HL-60/S4 treated with retinoic acid at 250 ng/mL for 4 days and 3 days (cell line): ENCODE measurements around the gene SERPINE2.

Experiments
- in situ Hi-C: fragments of 300-500 bp; cut with MboI; formaldehyde crosslinking; loops from 2 replicates; pipeline ENCODE4 v1.7.0; 2022; ENCODE audit warnings: low sequenced_read_pairs

The SERPINE2 gene

DNA sequence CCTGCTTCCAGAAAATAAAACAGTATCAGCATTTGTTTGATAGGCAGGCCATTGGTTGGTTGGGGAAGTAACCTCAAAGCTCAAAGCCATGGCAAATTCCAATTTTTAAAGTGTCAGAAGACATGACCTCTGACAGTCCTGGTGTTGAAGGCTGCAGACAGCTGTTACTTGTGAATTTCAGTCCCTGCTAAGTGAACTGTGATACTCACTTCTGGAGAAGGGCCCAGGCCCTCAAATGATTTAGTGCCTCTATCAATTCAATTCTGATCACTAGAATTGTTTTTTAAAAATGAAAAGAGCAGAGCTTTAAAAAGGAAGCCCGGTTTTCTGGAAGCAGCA lies 58.7 kb downstream of the SERPINE2 start:
- in situ Hi-C loops = loop anchor here (10.0 kb wide), 1 partner anchor 664 kb away; no protein-coding TSS in a partner anchor

DNA sequence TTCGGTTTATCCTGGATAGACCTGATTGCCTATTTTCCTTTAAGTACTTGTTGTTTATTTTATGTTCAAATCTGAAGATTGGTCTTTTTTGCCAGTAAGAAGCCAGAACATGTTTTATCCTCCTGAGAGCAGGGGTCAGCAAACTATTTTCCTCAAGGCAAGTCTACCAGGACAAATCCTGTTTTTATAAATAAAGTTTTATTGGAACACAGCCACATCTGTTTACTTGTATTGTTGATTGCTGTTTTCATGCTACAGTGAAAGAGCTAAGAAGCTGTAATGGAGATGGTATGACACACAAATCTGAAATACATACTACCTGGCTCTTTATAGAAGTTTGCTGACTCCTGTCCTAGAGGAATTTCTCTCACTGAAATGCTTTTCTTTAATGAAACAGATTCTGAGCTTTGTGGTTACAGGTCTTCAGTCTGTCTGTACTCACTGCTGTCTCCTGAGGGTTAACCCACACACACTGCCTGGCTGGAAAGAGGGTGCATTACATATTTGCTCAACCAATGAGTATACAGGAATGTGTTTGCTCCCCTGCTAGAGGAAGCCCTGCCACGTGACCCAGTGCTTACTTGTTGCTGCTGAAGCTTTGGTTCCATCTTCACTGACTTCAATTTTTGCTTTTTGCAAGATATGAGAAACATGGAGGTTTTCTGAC lies 59.2 kb downstream of the SERPINE2 start:
- in situ Hi-C loops = loop anchor here (10.0 kb wide), 1 partner anchor 665 kb away; no protein-coding TSS in a partner anchor

DNA sequence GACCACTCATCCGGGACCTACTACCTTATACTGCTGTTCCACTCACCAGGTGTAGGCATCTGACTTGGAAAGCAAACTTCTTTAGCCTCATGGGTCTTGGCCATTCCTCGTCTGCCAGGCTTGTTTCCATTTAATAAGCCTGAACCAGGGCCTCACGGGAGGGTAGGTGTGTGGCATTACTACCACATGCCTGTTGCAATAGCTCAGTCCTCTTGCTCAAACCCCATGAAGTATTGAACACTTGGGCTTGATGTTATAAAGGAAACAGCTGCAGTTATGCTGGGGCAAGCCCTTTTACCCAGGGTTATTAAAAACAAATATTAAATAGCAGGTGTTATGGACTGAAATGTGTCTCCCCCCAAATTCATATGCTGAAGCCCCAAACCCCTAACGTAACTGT lies 60.6 kb downstream of the SERPINE2 start:
- in situ Hi-C loops = no loop called here

DNA sequence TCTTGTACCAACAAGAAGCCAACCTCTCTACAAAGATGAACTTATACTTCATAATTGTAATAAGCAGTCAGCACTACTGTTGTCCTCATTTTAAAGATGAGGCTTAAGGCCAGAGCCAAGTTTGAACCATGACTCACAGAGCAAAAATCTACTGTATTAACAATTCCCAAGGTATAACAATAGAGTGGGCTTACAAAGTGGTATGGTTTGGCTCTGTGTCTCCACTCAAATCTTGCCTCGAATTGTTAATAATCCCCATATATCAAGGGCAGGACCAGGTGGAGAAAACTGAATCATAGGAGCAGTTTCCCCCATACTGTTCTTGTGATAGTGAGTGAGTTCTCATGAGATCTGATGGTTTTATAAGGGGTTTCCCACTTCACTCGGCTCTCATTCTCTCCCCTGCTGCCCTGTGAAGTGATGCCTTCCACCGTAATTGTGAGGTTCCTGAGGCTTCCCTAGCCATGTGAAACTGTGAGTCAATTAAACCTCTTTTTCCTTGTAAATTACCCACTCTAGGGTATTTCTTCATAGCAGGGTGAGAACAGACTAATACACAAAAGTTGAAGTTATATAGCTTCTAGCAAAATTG lies 62.4 kb downstream of the SERPINE2 start:
- in situ Hi-C loops = no loop called here

DNA sequence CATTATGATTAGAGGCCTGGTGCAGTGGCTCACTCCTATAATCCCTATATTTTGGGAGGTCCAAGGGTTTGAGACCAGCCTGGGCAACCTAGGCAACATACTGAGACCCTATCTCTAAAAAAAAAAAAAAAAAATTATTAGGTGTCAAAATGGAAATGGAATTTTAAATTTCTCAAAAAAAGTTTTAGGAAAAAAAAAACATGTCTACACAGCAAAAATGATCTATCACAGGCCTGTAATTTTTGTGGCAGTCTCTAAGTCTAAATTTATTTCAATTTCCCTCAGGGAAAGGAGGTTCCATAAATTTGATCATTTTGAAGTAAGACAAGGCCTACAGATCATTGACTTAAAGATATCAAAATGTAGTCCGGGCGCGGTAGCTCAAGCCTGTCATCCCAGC lies 65.5 kb downstream of the SERPINE2 start:
- in situ Hi-C loops = no loop called here

DNA sequence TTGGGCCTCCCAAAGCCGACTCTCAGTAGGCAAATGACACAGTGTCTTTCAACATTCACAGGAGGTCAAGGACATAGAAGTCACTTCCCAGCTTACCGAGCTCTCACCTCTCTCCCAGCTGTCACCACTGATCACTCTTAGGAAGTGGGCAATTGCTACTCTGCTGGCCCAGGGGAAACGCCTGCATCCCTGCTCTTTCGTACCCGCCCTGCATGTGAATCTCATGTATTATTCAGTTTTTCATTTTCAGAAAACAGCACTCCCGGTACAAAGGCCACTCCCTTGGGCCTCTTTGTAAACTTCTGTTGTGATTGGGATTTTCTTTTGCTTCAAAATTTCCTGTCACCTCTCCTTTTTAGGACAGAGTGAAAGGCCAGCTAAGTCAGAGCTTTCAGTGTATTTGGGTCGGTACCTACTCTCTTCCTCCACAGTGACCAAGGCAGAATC lies 66.4 kb downstream of the SERPINE2 start:
- in situ Hi-C loops = no loop called here

DNA sequence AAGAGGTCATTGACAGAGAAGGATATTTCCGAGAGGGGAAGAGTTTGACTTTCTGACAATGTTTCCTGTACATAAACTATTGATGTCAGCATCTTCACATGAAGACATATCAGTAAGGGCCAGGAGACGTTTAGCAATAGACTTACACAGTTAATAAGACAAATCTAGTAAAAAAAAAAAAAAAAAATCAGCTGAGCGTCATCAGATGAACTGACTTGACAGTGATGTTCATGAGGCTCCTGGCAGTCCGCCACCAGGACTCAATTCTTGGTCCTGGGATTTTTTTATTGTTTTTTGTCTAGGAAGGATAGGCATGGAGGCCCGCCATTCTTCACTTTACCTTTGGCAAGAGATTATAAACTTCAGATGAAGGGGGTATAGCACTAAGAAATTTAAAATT lies 67.4 kb downstream of the SERPINE2 start:
- in situ Hi-C loops = no loop called here

DNA sequence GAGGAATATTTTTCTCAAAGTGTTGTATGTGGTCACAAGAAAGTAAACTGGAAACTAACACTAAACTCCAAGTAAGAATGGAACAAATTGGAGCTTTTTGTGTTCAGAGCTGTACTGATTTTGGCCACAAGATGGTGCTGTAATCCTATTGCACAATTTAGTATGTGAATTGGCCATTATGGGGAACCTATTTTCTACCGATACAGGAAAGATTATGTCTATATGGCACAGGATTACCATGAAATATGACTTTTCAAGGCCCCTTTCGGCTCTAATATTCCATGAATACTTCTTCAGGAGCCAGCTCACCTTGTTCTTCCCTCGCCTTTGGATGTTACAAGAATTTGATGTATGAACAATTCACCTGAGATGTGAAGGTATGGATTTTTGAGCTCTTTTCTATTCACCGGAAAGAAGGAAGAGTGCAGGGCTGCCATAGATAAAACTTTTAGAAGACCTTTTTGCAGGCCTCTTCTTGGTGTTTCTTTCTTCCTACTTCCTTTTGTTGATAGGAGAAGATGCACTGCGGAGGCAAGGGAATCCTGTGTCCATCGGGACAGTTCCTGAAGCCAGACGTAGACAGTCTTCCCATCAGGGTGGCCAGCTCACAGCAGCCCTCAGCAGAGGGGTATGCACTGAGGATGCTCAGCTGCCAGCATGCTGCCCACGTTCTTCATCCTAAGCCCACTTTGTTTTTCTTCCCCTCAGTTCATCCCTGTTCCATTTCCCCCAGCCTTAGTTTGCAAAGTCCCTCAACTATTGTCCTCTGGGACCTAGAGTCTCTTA lies 68.5 kb downstream of the SERPINE2 start:
- in situ Hi-C loops = no loop called here

DNA sequence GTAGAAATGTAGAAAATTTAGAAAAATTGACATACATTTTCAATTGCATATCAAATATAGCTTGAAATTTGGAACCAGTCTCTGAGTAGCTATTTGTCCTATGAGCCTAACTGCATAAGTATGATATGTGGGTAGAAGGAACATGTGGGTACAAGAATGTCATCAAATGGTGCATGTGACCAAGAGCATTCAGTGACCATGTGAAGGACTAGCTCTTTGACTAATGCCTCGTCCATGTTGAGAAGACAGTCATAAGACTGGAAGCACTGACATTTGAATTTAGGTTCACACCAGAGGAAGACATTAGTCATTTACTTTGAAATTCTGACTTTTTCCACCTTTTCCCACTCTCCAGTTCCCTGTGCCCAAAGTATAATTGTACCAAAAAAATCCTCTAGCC lies 69.2 kb downstream of the SERPINE2 start:
- in situ Hi-C loops = no loop called here

DNA sequence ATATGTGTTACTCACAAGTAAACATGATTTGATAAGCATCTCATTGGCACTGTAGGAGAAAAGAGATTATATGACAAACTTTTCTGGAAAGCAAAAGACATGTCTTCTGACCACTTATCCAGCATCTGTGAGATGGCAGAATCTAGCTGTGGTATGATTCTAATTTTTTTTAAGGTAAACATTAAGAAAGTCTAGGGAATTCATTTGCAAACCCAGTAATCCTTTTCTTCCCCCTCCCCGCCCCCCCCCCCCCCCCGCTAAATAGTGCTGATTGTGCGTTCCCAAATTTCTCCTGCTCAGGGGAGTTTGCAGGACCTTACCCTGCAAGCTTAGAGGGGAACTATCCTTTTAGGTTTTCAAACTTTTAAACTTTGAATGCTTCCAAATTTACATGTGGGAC lies 69.8 kb downstream of the SERPINE2 start:
- in situ Hi-C loops = no loop called here

DNA sequence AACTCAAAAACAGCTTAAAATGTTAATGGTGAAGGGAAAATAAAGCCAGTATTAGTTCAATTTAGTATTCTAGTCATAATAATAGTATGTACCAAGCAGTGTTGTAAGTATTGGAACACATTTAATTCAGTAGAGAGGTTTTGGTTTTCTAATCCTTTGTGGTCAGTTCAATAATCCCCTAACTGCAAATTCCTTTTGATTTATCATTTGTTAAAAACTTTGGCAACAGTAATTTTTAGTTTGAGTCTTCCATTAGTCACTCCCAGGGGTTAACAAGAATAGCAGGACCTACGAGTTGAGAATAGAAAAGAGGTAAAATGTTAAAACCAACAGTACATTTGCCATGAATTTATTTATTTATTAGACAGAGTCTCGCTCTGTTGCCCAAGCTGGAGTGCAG lies 71.1 kb downstream of the SERPINE2 start:
- in situ Hi-C loops = no loop called here

DNA sequence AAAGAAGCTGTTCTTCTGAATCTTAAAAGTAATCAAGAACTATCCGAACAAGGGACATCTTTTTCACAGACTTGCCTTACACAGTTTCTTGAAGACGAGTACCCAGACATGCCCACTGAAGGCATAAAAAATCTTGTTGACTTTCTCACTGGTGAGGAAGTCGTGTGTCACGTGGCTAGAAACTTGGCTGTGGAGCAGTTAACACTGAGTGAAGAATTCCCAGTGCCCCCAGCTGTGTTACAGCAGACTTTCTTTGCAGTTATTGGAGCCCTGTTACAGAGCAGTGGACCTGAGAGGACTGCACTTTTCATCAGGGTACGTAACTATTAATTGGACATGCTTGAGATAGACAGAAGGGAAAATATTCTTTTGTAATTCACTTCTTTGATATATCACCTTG lies 79.4 kb downstream of the SERPINE2 start:
- in situ Hi-C loops = no loop called here

DNA sequence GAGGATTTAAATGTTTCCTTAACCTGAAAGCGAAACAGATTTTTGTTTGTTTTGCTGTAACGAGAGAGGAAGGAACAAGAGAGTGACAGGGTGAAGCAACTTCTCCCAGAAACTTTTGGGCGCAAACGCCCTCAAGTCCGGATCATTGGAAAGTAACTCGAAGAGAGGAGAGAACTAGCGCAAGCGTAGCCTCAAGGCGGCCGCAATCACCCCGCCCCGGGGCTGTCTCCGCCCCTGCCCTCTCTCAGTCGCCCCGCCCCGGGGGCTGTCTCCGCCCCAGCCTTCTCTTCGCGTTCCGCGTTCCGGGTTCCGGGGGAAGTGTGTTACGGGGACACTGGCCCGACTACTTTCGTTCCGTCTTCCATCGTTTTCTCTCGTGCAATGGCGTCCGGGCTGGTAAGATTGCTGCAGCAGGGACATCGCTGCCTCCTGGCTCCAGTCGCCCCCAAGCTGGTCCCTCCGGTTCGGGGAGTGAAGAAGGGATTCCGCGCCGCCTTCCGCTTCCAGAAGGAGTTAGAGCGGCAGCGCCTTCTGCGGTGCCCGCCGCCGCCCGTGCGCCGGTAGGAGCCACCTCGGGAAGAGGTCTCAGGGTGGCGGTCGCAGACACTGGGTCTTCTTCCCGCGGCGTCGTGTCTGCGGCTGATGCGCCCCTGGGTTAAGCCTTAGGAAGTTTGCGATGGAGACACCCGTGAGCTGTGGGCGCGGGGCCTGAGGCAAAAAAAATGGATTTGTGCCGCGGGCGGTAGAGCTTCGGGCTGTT lies 81.8 kb downstream of the SERPINE2 start, which contains the start of gene MRPL44:
TSS of gene MRPL44 (plus strand) at position 372 of the 760 bp plus-strand sequence. CDS start at position 382, 10 bp downstream.
- in situ Hi-C loops = no loop called here

DNA sequence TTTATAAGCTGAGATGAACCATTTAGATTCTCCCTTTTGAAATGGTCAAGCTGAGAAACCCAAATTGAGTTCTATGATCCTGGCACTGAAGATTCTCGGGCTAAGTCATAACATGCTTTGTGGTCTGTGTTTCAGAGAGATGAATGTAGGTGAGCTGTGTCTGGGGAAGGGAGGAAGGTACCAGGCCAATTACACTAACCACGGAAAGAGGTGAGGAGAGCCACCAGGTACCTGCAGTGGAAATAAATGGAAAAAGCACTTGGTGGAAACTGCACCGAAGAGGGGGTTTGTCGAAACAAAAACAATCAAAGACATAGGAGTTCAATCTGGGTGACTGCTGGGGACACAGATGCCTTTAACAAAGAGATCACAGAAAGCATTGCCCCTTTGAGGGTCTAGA lies 82.8 kb downstream of the SERPINE2 start:
- in situ Hi-C loops = no loop called here

DNA sequence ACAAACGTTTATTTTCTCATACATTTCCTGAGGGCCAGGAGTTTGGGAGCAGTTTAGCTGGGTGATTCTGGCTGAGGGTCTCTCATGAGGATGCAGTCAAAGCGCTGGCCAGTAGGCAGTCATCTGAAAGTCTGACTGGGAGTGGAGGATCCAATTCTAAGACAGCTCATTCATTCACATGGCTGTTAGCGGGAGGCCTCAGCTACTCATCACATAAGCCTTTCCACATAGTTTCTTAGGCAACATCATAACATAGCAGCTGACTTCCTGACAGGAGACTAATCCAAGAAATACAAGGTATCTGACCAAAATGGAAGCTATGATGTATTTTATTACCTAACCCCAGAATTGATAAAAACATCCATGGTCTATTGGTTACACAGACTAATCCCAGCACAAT lies 84.7 kb downstream of the SERPINE2 start:
- in situ Hi-C loops = no loop called here

DNA sequence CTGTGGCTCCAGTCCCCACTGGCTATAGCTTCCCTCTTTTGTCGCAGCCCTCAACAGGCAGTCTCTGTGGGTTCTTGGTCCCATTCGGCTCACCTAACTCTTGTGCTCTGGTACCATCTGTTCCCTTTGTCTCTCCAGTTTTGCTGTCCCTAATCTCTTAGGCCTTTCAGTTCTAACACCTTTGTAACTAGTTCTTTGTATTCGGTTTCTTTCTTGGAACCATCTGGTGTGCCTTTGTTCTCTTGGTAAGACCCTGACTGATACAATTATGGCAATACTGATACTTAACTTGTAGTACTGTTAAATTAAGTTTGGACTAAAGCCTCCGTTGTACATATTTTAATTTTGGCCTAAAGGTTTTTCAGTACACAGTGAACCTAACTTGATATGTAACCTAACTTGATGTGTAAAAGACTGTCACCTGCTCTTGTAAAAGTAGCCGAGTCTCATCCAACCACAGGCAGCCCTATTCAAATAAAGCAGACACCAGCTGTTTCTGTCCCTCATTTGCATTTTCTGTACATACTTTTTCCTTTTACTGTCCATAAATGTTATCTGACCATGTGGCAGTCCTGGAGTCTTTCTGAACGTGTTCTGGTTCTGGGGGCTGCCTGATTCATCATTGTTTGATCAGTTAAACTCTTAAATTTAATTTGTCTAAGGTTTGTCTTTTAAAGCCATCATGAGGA lies 86.7 kb downstream of the SERPINE2 start:
- in situ Hi-C loops = no loop called here

DNA sequence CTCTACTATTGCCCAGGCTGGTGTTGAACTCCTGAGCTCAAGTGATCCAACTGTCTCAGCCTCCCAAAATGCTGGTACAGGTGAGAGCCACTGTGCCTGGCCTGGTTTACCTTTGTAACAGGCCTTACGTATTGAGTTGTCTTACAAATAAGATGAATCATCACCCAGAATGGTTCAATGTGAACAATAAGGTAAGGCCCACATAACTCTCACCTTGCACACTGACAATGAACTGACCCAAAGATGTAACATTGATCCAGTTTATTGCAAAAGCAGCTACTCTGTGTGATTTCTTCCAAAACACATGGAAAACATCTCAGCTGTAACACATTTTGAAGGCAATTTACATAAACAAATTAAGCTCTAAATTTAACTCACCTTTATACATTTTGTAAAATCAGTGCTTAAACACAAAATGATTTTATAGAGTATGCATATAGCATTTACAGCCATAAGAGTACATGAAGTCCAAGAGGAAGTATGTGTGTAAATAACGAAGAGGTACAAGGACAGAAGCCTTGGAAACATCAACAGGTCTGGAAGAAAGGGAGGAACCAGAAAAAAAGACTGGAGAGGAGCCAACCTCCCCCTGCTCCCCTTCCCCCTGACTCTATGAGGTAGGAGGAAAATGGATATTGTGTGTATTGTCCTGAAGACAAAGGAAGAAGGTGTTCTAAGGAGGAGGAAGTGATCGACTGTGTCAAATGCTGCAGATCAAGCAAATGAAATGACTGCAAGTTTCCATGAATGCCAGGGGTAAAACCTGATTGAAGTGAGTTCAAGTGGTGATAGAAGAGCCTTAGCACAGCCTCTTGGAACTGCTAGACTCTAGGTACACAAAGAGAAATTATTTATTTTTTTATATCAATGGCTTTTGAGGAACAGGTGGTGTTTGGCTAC lies 88.4 kb downstream of the SERPINE2 start:
- in situ Hi-C loops = no loop called here

DNA sequence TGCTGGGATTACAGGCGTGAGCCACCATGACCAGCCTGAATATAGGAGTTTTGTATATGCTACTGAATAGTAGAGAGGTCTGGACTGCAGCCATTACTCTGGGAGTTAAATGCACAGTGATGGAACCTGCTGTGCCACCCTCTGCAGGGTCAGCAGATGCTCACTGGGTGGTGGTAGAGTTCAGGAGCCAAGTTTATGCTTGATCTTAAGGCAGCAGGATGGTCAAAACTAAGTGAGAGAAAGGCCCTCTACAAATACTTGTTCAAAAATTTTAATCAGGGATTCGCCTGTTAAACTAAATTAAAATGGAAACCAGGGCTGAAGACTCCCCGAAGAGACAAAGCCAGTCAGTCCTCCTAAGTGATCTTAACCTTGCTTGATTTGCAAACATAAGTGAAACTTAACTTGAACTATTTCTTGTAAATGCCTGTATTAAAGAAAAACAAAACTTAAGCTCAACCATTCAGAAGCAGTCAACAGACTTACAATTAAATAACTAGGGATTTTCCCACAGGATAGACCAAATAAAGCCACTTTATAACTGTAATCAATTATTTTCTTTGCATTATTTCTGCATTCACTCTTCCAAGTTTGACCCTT lies 89.7 kb downstream of the SERPINE2 start:
- in situ Hi-C loops = no loop called here

DNA sequence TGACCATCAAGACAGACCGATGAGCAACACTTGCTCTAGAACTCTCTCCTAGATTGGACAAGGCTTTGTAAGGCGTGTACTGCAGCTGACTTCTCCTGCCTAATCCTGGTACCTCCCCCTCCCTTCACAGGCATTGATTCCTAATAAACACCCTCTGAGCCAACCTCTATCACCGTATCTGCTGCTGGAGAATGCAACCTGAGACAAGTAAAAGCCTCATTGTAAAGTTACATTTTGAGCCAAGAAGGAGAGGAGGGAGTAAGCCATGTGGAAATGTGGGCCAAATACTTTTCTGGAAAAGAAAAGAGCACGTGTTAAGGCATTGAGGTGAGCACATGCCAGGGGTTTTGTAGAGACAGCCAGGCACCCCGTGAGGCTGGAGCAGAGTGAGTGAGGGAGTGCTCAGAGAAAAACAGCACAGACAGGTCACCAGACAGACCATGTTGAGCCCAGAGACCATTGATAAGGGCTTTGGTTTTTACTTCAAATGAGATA lies 91.3 kb downstream of the SERPINE2 start:
- in situ Hi-C loops = no loop called here
